Measurements from ENCODE around the gene FGGY.

Gene FGGY

GRCh38 chr1:59639266-59639665 lies 342.4 kb downstream of the FGGY start:
- Histone ChIP-seq H3K79me2 (ENCODE audit: insufficient read depth, low read length) (no peaks in the 10 kb centered on the region), H3K27me3 (ENCODE audit: insufficient read depth, low read length, poor library complexity) (no peaks in the 10 kb centered on the region), H3K9me3 (ENCODE audit: insufficient read depth, low read length, severe bottlenecking) (peaks cover 2% of the 10 kb centered on the region), H3K4me1 (ENCODE audit: insufficient read depth, low read length) (no peaks in the 10 kb centered on the region), H3K36me3 (ENCODE audit: insufficient read depth, low read length) (no peaks in the 10 kb centered on the region; the same call in 1 of the 2 replicates), H3K27ac (ENCODE audit: low read length) (no peak overlapping the region), H3K9ac (ENCODE audit: low read depth, low read length) (no peak overlapping the region), H2AFZ (ENCODE audit: low read depth, low read length) (no peak overlapping the region), H3K4me3 (ENCODE audit: low read depth in 1 of 2, low read length in 2 of 2) (no peak overlapping the region), H4K20me1 (ENCODE audit: insufficient read depth, low read length) (no peaks in the 10 kb centered on the region), H3K4me2 (ENCODE audit: insufficient read depth, low read length) (no peak overlapping the region)
- no peak for TF ChIP-seq EZH2 (IDR thresholded peaks at IDR 0.05; ENCODE audit: borderline replicate concordance, low read depth, low read length, severe bottlenecking)
- TF ChIP-seq CTCF (IDR thresholded peaks at IDR 0.05; ENCODE audit: borderline replicate concordance, extremely low read depth, low read length, poor library complexity, severe bottlenecking) = no peak
- ATAC-seq (ENCODE audit: insufficient read depth, low read depth) (no peak), DNase-seq (no peak)

GRCh38 chr1:59640851-59641250 lies 344.0 kb downstream of the FGGY start:
- Histone ChIP-seq H3K27ac (ENCODE audit: low read length) (no peak overlapping the region), H3K9me3 (ENCODE audit: insufficient read depth, low read length, severe bottlenecking) (peaks cover 2% of the 10 kb centered on the region), H3K27me3 (ENCODE audit: insufficient read depth, low read length, poor library complexity) (no peaks in the 10 kb centered on the region), H3K4me1 (ENCODE audit: insufficient read depth, low read length) (no peaks in the 10 kb centered on the region), H3K79me2 (ENCODE audit: insufficient read depth, low read length) (no peaks in the 10 kb centered on the region), H2AFZ (ENCODE audit: low read depth, low read length) (no peak overlapping the region), H4K20me1 (ENCODE audit: insufficient read depth, low read length) (no peaks in the 10 kb centered on the region), H3K4me3 (ENCODE audit: low read depth in 1 of 2, low read length in 2 of 2) (no peak overlapping the region), H3K36me3 (ENCODE audit: insufficient read depth, low read length) (no peaks in the 10 kb centered on the region; the same call in 1 of the 2 replicates), H3K9ac (ENCODE audit: low read depth, low read length) (no peak overlapping the region), H3K4me2 (ENCODE audit: insufficient read depth, low read length) (no peak overlapping the region)
- TF ChIP-seq CTCF (IDR thresholded peaks at IDR 0.05; ENCODE audit: borderline replicate concordance, extremely low read depth, low read length, poor library complexity, severe bottlenecking) (no peak), EZH2 (IDR thresholded peaks at IDR 0.05; ENCODE audit: borderline replicate concordance, low read depth, low read length, severe bottlenecking) (no peak)
- no peak for ATAC-seq (ENCODE audit: insufficient read depth, low read depth)
- DNase-seq = no peak

GRCh38 chr1:59641836-59642235 lies 344.9 kb downstream of the FGGY start:
- Histone ChIP-seq H3K4me3 (ENCODE audit: low read depth in 1 of 2, low read length in 2 of 2) (no peak overlapping the region), H3K27ac (ENCODE audit: low read length) (no peak overlapping the region), H3K27me3 (ENCODE audit: insufficient read depth, low read length, poor library complexity) (no peaks in the 10 kb centered on the region), H2AFZ (ENCODE audit: low read depth, low read length) (no peak overlapping the region), H3K4me2 (ENCODE audit: insufficient read depth, low read length) (no peak overlapping the region), H3K9ac (ENCODE audit: low read depth, low read length) (no peak overlapping the region), H3K4me1 (ENCODE audit: insufficient read depth, low read length) (no peaks in the 10 kb centered on the region), H3K79me2 (ENCODE audit: insufficient read depth, low read length) (no peaks in the 10 kb centered on the region), H3K36me3 (ENCODE audit: insufficient read depth, low read length) (no peaks in the 10 kb centered on the region; the same call in 1 of the 2 replicates), H4K20me1 (ENCODE audit: insufficient read depth, low read length) (no peaks in the 10 kb centered on the region), H3K9me3 (ENCODE audit: insufficient read depth, low read length, severe bottlenecking) (peaks cover 2% of the 10 kb centered on the region)
- TF ChIP-seq CTCF (IDR thresholded peaks at IDR 0.05; ENCODE audit: borderline replicate concordance, extremely low read depth, low read length, poor library complexity, severe bottlenecking) (no peak), EZH2 (IDR thresholded peaks at IDR 0.05; ENCODE audit: borderline replicate concordance, low read depth, low read length, severe bottlenecking) (no peak)
- DNase-seq (no peak), ATAC-seq (ENCODE audit: insufficient read depth, low read depth) (no peak)

- no peaks in the 10 kb centered on the region for H3K4me1 ChIP-seq (ENCODE audit: insufficient read depth, low read length)
- H3K27ac ChIP-seq (ENCODE audit: low read length) = no peak overlapping the region
- no peaks in the 10 kb centered on the region for H4K20me1 ChIP-seq (ENCODE audit: insufficient read depth, low read length)
- ATAC-seq (ENCODE audit: insufficient read depth, low read depth) = no peak
- H3K9ac ChIP-seq (ENCODE audit: low read depth, low read length) = no peak overlapping the region
- H3K4me3 ChIP-seq (ENCODE audit: low read depth in 1 of 2, low read length in 2 of 2) = no peak overlapping the region
- DNase-seq = no peak
- H3K9me3 ChIP-seq (ENCODE audit: insufficient read depth, low read length, severe bottlenecking) = peaks cover 5% of the 10 kb centered on the region
- H2AFZ ChIP-seq (ENCODE audit: low read depth, low read length) = no peak overlapping the region
- H3K79me2 ChIP-seq (ENCODE audit: insufficient read depth, low read length) = no peaks in the 10 kb centered on the region
- no peak overlapping the region for H3K4me2 ChIP-seq (ENCODE audit: insufficient read depth, low read length)
- no peaks in the 10 kb centered on the region; the same call in 1 of the 2 replicates for H3K36me3 ChIP-seq (ENCODE audit: insufficient read depth, low read length)
- no peaks in the 10 kb centered on the region for H3K27me3 ChIP-seq (ENCODE audit: insufficient read depth, low read length, poor library complexity)
- TF ChIP-seq EZH2 (IDR thresholded peaks at IDR 0.05; ENCODE audit: borderline replicate concordance, low read depth, low read length, severe bottlenecking) = no peak
- TF ChIP-seq CTCF (IDR thresholded peaks at IDR 0.05; ENCODE audit: borderline replicate concordance, extremely low read depth, low read length, poor library complexity, severe bottlenecking) = no peak
Measured at GRCh38 chr1:59643526-59643925, 346.6 kb downstream of the FGGY start.

Measured in DND-41 (cell line).